Nephron (organoid): Measurements from ENCODE around the gene TP63.

ENCODE experiments used
- H3K27ac Mint-ChIP-seq, 3 experiments: 2 replicates each; pipeline ENCODE4 v1.8.0; 2020; ENCODE audit warnings: mixed read lengths in 3 of 3, mild to moderate bottlenecking in 2 of 3, moderate library complexity in 1 of 3
- H3K27me3 Mint-ChIP-seq: 2 replicates; pipeline ENCODE4 v1.8.0; 2021; ENCODE audit warnings: low read depth, mild to moderate bottlenecking, moderate library complexity, mixed read lengths
- H3K36me3 Mint-ChIP-seq: 2 replicates; pipeline ENCODE4 v1.8.0; 2020; ENCODE audit warnings: low read depth, mixed read lengths
- H3K4me1 Mint-ChIP-seq: 2 replicates; pipeline ENCODE4 v1.8.0; 2020; ENCODE audit warnings: mixed read lengths
- H3K4me3 Mint-ChIP-seq, 3 experiments: 2 replicates each; pipeline ENCODE4 v1.8.0; 2020; ENCODE audit warnings: mild to moderate bottlenecking in 3 of 3, mixed read lengths in 3 of 3, moderate library complexity in 2 of 3
- H3K9me3 Mint-ChIP-seq: 2 replicates; pipeline ENCODE4 v1.8.0; 2020; ENCODE audit warnings: mixed read lengths
- CTCF ChIP-seq, 3 experiments: fragments of 200-600 bp; sonication (generic); IDR thresholded peaks; one replicate each; pipeline ENCODE4 v1.5.0; 2021; ENCODE audit warnings: antibody characterized with exemption in 3 of 3; ENCODE audit not compliant: unreplicated experiment in 3 of 3

The TP63 gene

GRCh38 chr3:189849262-189849661 is 218.1 kb downstream of the TP63 start:
- Mint-ChIP-seq H3K27me3 (no peaks in the 10 kb centered on the region), H3K4me1 (no peaks in the 10 kb centered on the region), H3K27ac (no peak overlapping the region), H3K9me3 (no peaks in the 10 kb centered on the region), H3K36me3 (no peaks in the 10 kb centered on the region), H3K4me3 (no peak overlapping the region)
- no peak for TF ChIP-seq CTCF (IDR thresholded peaks at IDR 0.05; ENCODE audit: unreplicated experiment in 3 of 3)

GRCh38 chr3:189851682-189852081 is 220.5 kb downstream of the TP63 start:
- H3K4me3 Mint-ChIP-seq = no peak overlapping the region
- no peaks in the 10 kb centered on the region for H3K27me3 Mint-ChIP-seq
- no peaks in the 10 kb centered on the region for H3K4me1 Mint-ChIP-seq
- H3K27ac Mint-ChIP-seq = no peak overlapping the region
- H3K9me3 Mint-ChIP-seq = no peaks in the 10 kb centered on the region
- no peak for TF ChIP-seq CTCF (IDR thresholded peaks at IDR 0.05; ENCODE audit: unreplicated experiment in 3 of 3)
- no peaks in the 10 kb centered on the region for H3K36me3 Mint-ChIP-seq

- no peaks in the 10 kb centered on the region for H3K4me1 Mint-ChIP-seq
- no peak overlapping the region for H3K27ac Mint-ChIP-seq
- H3K36me3 Mint-ChIP-seq = no peaks in the 10 kb centered on the region
- H3K4me3 Mint-ChIP-seq = no peak overlapping the region
- TF ChIP-seq CTCF (IDR thresholded peaks at IDR 0.05; ENCODE audit: unreplicated experiment in 3 of 3) = no peak
- H3K27me3 Mint-ChIP-seq = no peaks in the 10 kb centered on the region
- peaks cover 4% of the 10 kb centered on the region for H3K9me3 Mint-ChIP-seq
Measured at GRCh38 chr3:189853906-189854305, 222.7 kb downstream of the TP63 start.

- no peaks in the 10 kb centered on the region for H3K4me1 Mint-ChIP-seq
- peaks cover 4% of the 10 kb centered on the region for H3K9me3 Mint-ChIP-seq
- H3K36me3 Mint-ChIP-seq = no peaks in the 10 kb centered on the region
- TF ChIP-seq CTCF (IDR thresholded peaks at IDR 0.05; ENCODE audit: unreplicated experiment in 3 of 3) = no peak
- no peak overlapping the region for H3K27ac Mint-ChIP-seq
- no peak overlapping the region for H3K4me3 Mint-ChIP-seq
- no peaks in the 10 kb centered on the region for H3K27me3 Mint-ChIP-seq
Measured at GRCh38 chr3:189860296-189860695, 229.1 kb downstream of the TP63 start.

GRCh38 chr3:189862385-189862998 is 231.3 kb downstream of the TP63 start:
- no peak overlapping the region for H3K27ac Mint-ChIP-seq

More at GRCh38 chr3:189862385-189862998, 231.3 kb downstream of the TP63 start:
- H3K27me3 Mint-ChIP-seq = no peaks in the 10 kb centered on the region
- H3K4me3 Mint-ChIP-seq = no peak overlapping the region
- peaks cover 4% of the 10 kb centered on the region for H3K9me3 Mint-ChIP-seq
- H3K36me3 Mint-ChIP-seq = no peaks in the 10 kb centered on the region
- no peaks in the 10 kb centered on the region for H3K4me1 Mint-ChIP-seq
- TF ChIP-seq CTCF (IDR thresholded peaks at IDR 0.05; ENCODE audit: unreplicated experiment in 3 of 3) = no peak
